WTC11 (cell line): ENCODE results near the gene CFAP53. TPM values are rescaled to one million over a fixed set of nuclear protein-coding genes. Genes with fewer than 3 reads are reported as not detected.

ENCODE experiments used
- ATAC-seq: fragments of 200-7000 bp; cut with Tn5 transposase; 2 replicates; pipeline ENCODE4 v1.10.0; 2021; ENCODE audit warnings: mild to moderate bottlenecking, moderate library complexity
- CTCF ChIA-PET: fragments of 300-600 bp; sonication (Branson Sonifier 250); formaldehyde crosslinking; loops from one replicate; lab custom pipeline; 2021; ENCODE audit warnings: antibody characterized with exemption; lab: Charles Lee
- POLR2A ChIA-PET: fragments of 350-600 bp; sonication (Branson Sonifier 250); formaldehyde crosslinking; loops from one replicate; lab custom pipeline; 2021; ENCODE audit warnings: antibody characterized with exemption; lab: Charles Lee
- DNase-seq: peaks from one replicate; pipeline ENCODE4 v3.0.0; 2021; ENCODE audit warnings: low spot score
- H3K27ac Mint-ChIP-seq: 2 replicates; pipeline ENCODE4 v1.8.0; 2021; ENCODE audit warnings: mixed read lengths
- H3K27me3 Mint-ChIP-seq: 2 replicates; pipeline ENCODE4 v1.8.0; 2021; ENCODE audit warnings: low read depth, mild to moderate bottlenecking, moderate library complexity, mixed read lengths
- H3K36me3 Mint-ChIP-seq: 2 replicates; pipeline ENCODE4 v1.8.0; 2021; ENCODE audit warnings: mixed read lengths
- H3K4me1 Mint-ChIP-seq: 2 replicates; pipeline ENCODE4 v1.8.0; 2022; ENCODE audit warnings: mixed read lengths
- H3K4me3 Mint-ChIP-seq: 2 replicates; pipeline ENCODE4 v1.8.0; 2021; ENCODE audit warnings: mild to moderate bottlenecking, moderate library complexity, mixed read lengths
- H3K9me3 Mint-ChIP-seq: 2 replicates; pipeline ENCODE4 v1.8.0; 2021; ENCODE audit warnings: mixed read lengths
- ATF1 ChIP-seq: sonication (generic); formaldehyde crosslinking; IDR thresholded peaks from 2 replicates; pipeline ENCODE4 v1.8.1; 2023; ENCODE audit warnings: mild to moderate bottlenecking, moderate library complexity, missing genetic modification reagents
- CREM ChIP-seq: sonication (generic); formaldehyde crosslinking; IDR thresholded peaks from 2 replicates; pipeline ENCODE4 v1.8.1; 2022; ENCODE audit warnings: mild to moderate bottlenecking, missing genetic modification reagents, moderate library complexity
- EMX1 ChIP-seq: fragments of 250-450 bp; sonication (Bioruptor Pico); IDR thresholded peaks from 2 replicates; pipeline ENCODE4 v1.8.0; 2021; ENCODE audit warnings: mild to moderate bottlenecking
- ESRRA ChIP-seq: sonication (generic); formaldehyde crosslinking; IDR thresholded peaks from 2 replicates; pipeline ENCODE4 v1.8.1; 2022; ENCODE audit warnings: mild to moderate bottlenecking, missing genetic modification reagents, borderline replicate concordance
- ETV6 ChIP-seq: sonication (generic); formaldehyde crosslinking; IDR thresholded peaks from 2 replicates; pipeline ENCODE4 v1.8.1; 2022; ENCODE audit warnings: mild to moderate bottlenecking, missing genetic modification reagents
- GRHL2 ChIP-seq: fragments of 250-450 bp; sonication (Bioruptor Pico); IDR thresholded peaks from 2 replicates; pipeline ENCODE4 v1.8.0; 2022; ENCODE audit warnings: mild to moderate bottlenecking, moderate library complexity; ENCODE audit not compliant: insufficient replicate concordance, severe bottlenecking
- IRF2 ChIP-seq: sonication (generic); formaldehyde crosslinking; IDR thresholded peaks from 2 replicates; pipeline ENCODE4 v1.8.0; 2022; ENCODE audit warnings: low read depth, missing genetic modification reagents, borderline replicate concordance
- JAZF1 ChIP-seq: fragments of 250-450 bp; sonication (Bioruptor Pico); IDR thresholded peaks from 2 replicates; pipeline ENCODE4 v1.9.0; 2021; ENCODE audit warnings: moderate library complexity, mild to moderate bottlenecking, inconsistent platforms
- PRRX2 ChIP-seq: fragments of 250-450 bp; sonication (Bioruptor Pico); IDR thresholded peaks from 2 replicates; pipeline ENCODE4 v1.8.0; 2021; ENCODE audit warnings: mild to moderate bottlenecking
- SMAD4 ChIP-seq: sonication (generic); formaldehyde crosslinking; IDR thresholded peaks from 2 replicates; pipeline ENCODE4 v1.8.0; 2022; ENCODE audit warnings: mild to moderate bottlenecking, missing genetic modification reagents
- ZNF121 ChIP-seq: sonication (generic); formaldehyde crosslinking; IDR thresholded peaks from 2 replicates; pipeline ENCODE4 v1.8.0; 2023; ENCODE audit warnings: missing genetic modification reagents
- ZNF219 ChIP-seq: sonication (generic); formaldehyde crosslinking; IDR thresholded peaks from 2 replicates; pipeline ENCODE4 v1.8.0; 2023; ENCODE audit warnings: missing genetic modification reagents, mild to moderate bottlenecking, borderline replicate concordance
- ZNF396 ChIP-seq: fragments of 250-450 bp; sonication (Bioruptor Pico); IDR thresholded peaks from 2 replicates; pipeline ENCODE4 v1.8.0; 2021; ENCODE audit warnings: mild to moderate bottlenecking, moderate library complexity, borderline replicate concordance
- ZNF671 ChIP-seq: fragments of 250-450 bp; sonication (Bioruptor Pico); IDR thresholded peaks from 2 replicates; pipeline ENCODE4 v1.8.0; 2021; ENCODE audit warnings: mild to moderate bottlenecking
- total RNA-seq: library from RNA; stranded (reverse); gene quantifications from 3 replicates; pipeline ENCODE4 v1.2.3, GENCODE V29; 2021
- TF ChIP-seq, protein P1 (sequence below): sonication (generic); formaldehyde crosslinking; IDR thresholded peaks from 2 replicates; pipeline ENCODE4 v1.8.0; 2022; ENCODE audit warnings: missing genetic modification reagents
- TF ChIP-seq, protein P2 (sequence below): sonication (generic); formaldehyde crosslinking; IDR thresholded peaks from 2 replicates; pipeline ENCODE4 v1.8.1; 2023; ENCODE audit warnings: mild to moderate bottlenecking, missing genetic modification reagents, moderate library complexity
- TF ChIP-seq, protein P3 (sequence below): sonication (generic); formaldehyde crosslinking; IDR thresholded peaks from 2 replicates; pipeline ENCODE4 v1.8.0; 2022; ENCODE audit warnings: mild to moderate bottlenecking, missing genetic modification reagents
- TF ChIP-seq, protein P4 (sequence below): fragments of 200-600 bp; IDR thresholded peaks from 2 replicates; pipeline ENCODE4 v1.8.0; 2022; ENCODE audit warnings: antibody characterized with exemption
- TF ChIP-seq, protein P5 (sequence below): sonication (generic); formaldehyde crosslinking; IDR thresholded peaks from 2 replicates; pipeline ENCODE4 v1.8.0; 2023; ENCODE audit warnings: missing genetic modification reagents, mild to moderate bottlenecking, borderline replicate concordance

CFAP53 gene
- total RNA-seq, 1 experiment from 2014 or later = 0.26 TPM

DNA sequence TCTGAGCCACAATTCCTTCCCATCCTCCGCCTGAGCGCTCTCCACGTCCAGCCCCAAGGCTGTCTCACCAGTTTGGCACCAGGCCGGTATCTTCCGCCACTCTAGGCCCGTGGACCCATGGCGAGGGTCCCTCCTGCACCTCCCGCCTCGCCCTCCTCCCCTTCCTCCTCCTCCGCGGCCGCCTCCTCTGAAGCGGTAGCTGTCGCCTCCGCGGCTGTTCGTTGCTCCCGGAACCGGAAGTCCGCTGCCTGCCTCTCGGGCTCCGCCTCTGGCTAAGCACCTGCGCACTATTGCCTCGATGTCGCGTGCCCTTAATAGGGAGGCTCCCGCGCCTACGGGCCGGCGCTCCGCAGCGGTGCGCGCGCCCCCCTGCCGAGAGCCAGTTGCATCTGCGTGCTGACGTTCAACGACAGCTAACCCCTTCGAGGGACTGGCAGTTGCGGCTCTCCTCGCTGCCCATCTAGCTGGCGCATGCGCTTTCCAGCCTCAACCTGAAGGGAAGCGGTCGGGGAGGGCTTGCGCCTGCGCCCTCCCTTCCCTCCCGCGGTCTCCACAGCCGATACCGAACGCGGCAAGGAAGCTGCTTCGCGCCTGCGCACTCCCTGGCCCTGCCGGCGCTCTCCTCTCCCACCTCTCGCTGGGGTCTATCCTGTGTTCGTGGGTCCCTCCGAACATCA is 15.1 kb upstream of the CFAP53 start, which contains the start of gene MBD1 (continued):
- TF ChIP-seq, protein P1, sequence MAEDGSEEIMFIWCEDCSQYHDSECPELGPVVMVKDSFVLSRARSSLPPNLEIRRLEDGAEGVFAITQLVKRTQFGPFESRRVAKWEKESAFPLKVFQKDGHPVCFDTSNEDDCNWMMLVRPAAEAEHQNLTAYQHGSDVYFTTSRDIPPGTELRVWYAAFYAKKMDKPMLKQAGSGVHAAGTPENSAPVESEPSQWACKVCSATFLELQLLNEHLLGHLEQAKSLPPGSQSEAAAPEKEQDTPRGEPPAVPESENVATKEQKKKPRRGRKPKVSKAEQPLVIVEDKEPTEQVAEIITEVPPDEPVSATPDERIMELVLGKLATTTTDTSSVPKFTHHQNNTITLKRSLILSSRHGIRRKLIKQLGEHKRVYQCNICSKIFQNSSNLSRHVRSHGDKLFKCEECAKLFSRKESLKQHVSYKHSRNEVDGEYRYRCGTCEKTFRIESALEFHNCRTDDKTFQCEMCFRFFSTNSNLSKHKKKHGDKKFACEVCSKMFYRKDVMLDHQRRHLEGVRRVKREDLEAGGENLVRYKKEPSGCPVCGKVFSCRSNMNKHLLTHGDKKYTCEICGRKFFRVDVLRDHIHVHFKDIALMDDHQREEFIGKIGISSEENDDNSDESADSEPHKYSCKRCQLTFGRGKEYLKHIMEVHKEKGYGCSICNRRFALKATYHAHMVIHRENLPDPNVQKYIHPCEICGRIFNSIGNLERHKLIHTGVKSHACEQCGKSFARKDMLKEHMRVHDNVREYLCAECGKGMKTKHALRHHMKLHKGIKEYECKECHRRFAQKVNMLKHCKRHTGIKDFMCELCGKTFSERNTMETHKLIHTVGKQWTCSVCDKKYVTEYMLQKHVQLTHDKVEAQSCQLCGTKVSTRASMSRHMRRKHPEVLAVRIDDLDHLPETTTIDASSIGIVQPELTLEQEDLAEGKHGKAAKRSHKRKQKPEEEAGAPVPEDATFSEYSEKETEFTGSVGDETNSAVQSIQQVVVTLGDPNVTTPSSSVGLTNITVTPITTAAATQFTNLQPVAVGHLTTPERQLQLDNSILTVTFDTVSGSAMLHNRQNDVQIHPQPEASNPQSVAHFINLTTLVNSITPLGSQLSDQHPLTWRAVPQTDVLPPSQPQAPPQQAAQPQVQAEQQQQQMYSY (CRISPR knock-in tag) = 0 out of 2 replicates have a peak, but pooled peaks have one; percentile 47
- TF ChIP-seq ZNF121 (no peak; the same call in 1 of the 2 replicates), JAZF1 (CRISPR knock-in tag) (no peak), ZNF219 (CRISPR knock-in tag) (no peak), SMAD4 (CRISPR knock-in tag) (no peak), ESRRA (CRISPR knock-in tag) (no peak), CREM (no peak; the same call in 1 of the 2 replicates), ETV6 (CRISPR knock-in tag) (peak; percentile 97), ATF1 (CRISPR knock-in tag) (no peak), ZNF396 (no peak), PRRX2 (no peak), GRHL2 (CRISPR knock-in tag) (no peak), ZNF671 (CRISPR knock-in tag) (no peak), EMX1 (CRISPR knock-in tag) (no peak)
- TF ChIP-seq, protein P2, sequence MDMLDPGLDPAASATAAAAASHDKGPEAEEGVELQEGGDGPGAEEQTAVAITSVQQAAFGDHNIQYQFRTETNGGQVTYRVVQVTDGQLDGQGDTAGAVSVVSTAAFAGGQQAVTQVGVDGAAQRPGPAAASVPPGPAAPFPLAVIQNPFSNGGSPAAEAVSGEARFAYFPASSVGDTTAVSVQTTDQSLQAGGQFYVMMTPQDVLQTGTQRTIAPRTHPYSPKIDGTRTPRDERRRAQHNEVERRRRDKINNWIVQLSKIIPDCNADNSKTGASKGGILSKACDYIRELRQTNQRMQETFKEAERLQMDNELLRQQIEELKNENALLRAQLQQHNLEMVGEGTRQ (CRISPR knock-in tag) = peak; percentile 52
- TF ChIP-seq, protein P3, sequence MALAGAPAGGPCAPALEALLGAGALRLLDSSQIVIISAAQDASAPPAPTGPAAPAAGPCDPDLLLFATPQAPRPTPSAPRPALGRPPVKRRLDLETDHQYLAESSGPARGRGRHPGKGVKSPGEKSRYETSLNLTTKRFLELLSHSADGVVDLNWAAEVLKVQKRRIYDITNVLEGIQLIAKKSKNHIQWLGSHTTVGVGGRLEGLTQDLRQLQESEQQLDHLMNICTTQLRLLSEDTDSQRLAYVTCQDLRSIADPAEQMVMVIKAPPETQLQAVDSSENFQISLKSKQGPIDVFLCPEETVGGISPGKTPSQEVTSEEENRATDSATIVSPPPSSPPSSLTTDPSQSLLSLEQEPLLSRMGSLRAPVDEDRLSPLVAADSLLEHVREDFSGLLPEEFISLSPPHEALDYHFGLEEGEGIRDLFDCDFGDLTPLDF (CRISPR knock-in tag) = peak; percentile 64; the same call in 1 of the 2 replicates
- TF ChIP-seq, protein P4, sequence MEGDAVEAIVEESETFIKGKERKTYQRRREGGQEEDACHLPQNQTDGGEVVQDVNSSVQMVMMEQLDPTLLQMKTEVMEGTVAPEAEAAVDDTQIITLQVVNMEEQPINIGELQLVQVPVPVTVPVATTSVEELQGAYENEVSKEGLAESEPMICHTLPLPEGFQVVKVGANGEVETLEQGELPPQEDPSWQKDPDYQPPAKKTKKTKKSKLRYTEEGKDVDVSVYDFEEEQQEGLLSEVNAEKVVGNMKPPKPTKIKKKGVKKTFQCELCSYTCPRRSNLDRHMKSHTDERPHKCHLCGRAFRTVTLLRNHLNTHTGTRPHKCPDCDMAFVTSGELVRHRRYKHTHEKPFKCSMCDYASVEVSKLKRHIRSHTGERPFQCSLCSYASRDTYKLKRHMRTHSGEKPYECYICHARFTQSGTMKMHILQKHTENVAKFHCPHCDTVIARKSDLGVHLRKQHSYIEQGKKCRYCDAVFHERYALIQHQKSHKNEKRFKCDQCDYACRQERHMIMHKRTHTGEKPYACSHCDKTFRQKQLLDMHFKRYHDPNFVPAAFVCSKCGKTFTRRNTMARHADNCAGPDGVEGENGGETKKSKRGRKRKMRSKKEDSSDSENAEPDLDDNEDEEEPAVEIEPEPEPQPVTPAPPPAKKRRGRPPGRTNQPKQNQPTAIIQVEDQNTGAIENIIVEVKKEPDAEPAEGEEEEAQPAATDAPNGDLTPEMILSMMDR = no peak

DNA sequence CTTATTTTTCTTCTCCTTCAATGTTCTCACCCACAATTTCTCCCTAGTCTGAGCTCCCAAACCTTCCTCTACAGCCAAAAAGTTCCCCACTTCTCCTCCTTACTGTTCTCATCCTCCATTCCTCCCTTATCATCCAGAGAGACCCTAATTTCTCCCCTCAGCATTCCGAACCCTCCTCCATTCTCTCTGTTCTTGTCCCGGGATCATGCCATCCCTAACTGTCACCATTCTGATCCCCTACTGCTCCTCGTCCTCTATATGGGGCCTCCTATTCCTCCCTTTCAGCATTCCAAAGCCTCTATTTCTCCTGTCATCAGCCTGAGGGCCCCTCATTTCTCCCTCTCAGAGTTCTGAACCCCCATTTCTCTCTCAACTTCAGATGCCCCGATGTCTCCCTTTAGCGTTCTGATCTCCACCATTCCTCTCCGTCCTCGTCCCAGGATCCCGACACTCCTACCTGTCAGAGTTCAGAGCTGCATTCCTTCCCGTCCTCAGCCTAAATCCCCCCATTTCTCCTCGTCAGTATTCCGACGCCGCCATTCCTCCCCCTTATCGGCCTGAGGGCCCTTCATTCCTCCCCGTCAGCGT is 14.5 kb upstream of the CFAP53 start:
- POLR2A ChIA-PET = interaction anchor here (1.2 kb wide), 2 partner anchors 12 to 76 kb away, joined by 3 to 4 read pairs; no protein-coding TSS in a partner anchor
- peaks cover 47% of the 10 kb centered on the region for H3K36me3 Mint-ChIP-seq
- no peak for ATAC-seq
- TF ChIP-seq, protein P5, sequence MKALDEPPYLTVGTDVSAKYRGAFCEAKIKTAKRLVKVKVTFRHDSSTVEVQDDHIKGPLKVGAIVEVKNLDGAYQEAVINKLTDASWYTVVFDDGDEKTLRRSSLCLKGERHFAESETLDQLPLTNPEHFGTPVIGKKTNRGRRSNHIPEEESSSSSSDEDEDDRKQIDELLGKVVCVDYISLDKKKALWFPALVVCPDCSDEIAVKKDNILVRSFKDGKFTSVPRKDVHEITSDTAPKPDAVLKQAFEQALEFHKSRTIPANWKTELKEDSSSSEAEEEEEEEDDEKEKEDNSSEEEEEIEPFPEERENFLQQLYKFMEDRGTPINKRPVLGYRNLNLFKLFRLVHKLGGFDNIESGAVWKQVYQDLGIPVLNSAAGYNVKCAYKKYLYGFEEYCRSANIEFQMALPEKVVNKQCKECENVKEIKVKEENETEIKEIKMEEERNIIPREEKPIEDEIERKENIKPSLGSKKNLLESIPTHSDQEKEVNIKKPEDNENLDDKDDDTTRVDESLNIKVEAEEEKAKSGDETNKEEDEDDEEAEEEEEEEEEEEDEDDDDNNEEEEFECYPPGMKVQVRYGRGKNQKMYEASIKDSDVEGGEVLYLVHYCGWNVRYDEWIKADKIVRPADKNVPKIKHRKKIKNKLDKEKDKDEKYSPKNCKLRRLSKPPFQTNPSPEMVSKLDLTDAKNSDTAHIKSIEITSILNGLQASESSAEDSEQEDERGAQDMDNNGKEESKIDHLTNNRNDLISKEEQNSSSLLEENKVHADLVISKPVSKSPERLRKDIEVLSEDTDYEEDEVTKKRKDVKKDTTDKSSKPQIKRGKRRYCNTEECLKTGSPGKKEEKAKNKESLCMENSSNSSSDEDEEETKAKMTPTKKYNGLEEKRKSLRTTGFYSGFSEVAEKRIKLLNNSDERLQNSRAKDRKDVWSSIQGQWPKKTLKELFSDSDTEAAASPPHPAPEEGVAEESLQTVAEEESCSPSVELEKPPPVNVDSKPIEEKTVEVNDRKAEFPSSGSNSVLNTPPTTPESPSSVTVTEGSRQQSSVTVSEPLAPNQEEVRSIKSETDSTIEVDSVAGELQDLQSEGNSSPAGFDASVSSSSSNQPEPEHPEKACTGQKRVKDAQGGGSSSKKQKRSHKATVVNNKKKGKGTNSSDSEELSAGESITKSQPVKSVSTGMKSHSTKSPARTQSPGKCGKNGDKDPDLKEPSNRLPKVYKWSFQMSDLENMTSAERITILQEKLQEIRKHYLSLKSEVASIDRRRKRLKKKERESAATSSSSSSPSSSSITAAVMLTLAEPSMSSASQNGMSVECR (CRISPR knock-in tag) = no peak
- no peak for TF ChIP-seq IRF2 (CRISPR knock-in tag)
- TF ChIP-seq, protein P3 (CRISPR knock-in tag) = no peak

More for the DNA sequence above, 14.5 kb upstream of the CFAP53 start:
- Mint-ChIP-seq H3K4me1 (peaks cover 16% of the 10 kb centered on the region), H3K27ac (peak overlapping the region; percentile 97), H3K4me3 (peak overlapping the region; percentile 98), H3K27me3 (no peaks in the 10 kb centered on the region), H3K9me3 (no peaks in the 10 kb centered on the region)
- CTCF ChIA-PET = interaction anchor here (1.0 to 1.8 kb wide), 5 partner anchors 12 to 76 kb away, joined by 6 to 21 read pairs (median 7); partner anchors contain the start of gene CFAP53
- no peak for DNase-seq
